Measurements from ENCODE around the gene OR2T35. TPM values are rescaled to one million over a fixed set of nuclear protein-coding genes. Genes with fewer than 3 reads are reported as not detected.

The OR2T35 gene
- total RNA-seq, 1 experiment from 2014 or later = not detected

DNA sequence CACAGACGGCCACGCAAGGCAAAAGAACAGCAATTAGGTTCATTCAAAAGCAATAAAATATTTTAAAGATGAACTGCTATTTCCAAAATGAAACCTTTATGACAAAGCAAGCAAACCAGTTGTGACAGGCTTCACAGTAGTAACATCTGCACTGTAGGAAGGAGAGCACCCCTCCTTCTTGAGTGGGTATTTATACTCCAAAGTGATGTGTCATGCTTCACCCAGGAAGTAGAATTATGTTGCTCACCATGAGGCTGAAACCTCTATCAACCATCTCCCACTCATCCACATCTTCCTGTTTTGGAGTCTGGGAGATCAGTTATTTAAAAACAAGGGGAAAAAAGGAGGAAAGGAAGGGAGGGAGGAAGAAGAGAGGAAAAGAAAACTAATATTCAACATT, 48.5 kb downstream of the OR2T35 start:
- H3K9me3 Mint-ChIP-seq (ENCODE audit: low read depth, unreplicated experiment) = peaks cover 19% of the 10 kb centered on the region
- TF ChIP-seq CTCF (IDR thresholded peaks at IDR 0.05; ENCODE audit: unreplicated experiment) = no peak
- CTCF ChIA-PET = no interaction called here
- no peaks in the 10 kb centered on the region for H3K4me1 Mint-ChIP-seq (ENCODE audit: low read depth, unreplicated experiment)
- H3K36me3 Mint-ChIP-seq (ENCODE audit: insufficient read depth, unreplicated experiment) = no peaks in the 10 kb centered on the region
- no peak for DNase-seq
- no peak overlapping the region for H3K27ac Mint-ChIP-seq (ENCODE audit: unreplicated experiment)
- no TSS peak for BruUV-seq (replicated peaks)
- H3K4me3 Mint-ChIP-seq (ENCODE audit: low read depth, unreplicated experiment) = no peak overlapping the region
- intact Hi-C loops (cut with micrococcal nuclease; ENCODE audit: unreplicated experiment) = no loop called here
- no peaks in the 10 kb centered on the region for H3K27me3 Mint-ChIP-seq (ENCODE audit: unreplicated experiment)

DNA sequence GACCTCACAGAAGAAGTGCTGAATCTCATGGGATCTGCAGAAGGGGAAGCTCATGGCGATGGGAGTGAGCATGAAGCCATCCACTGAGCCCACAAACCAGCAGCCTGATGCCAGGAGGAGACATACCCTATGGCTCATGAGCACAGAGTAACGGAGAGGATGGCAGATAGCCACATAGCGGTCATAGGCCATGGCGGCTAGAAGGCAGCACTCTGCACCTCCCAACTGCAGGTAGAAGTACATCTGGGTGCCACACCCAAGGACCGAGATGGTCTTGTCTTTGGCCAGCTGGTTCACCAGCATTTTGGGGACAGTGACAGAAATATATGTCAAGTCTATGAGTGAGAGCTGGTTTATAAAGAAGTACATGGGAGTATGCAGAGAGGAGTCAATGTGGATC, 51.9 kb downstream of the OR2T35 start:
- no peak overlapping the region for H3K27ac Mint-ChIP-seq (ENCODE audit: unreplicated experiment)
- intact Hi-C loops (cut with micrococcal nuclease; ENCODE audit: unreplicated experiment) = no loop called here
- no peak for DNase-seq
- CTCF ChIA-PET = no interaction called here
- H3K9me3 Mint-ChIP-seq (ENCODE audit: low read depth, unreplicated experiment) = peaks cover 19% of the 10 kb centered on the region
- BruUV-seq (replicated peaks) = no TSS peak
- no peak overlapping the region for H3K4me3 Mint-ChIP-seq (ENCODE audit: low read depth, unreplicated experiment)
- no peaks in the 10 kb centered on the region for H3K4me1 Mint-ChIP-seq (ENCODE audit: low read depth, unreplicated experiment)
- no peak for TF ChIP-seq CTCF (IDR thresholded peaks at IDR 0.05; ENCODE audit: unreplicated experiment)
- H3K36me3 Mint-ChIP-seq (ENCODE audit: insufficient read depth, unreplicated experiment) = no peaks in the 10 kb centered on the region
- no peaks in the 10 kb centered on the region for H3K27me3 Mint-ChIP-seq (ENCODE audit: unreplicated experiment)

- Mint-ChIP-seq H3K27me3 (ENCODE audit: unreplicated experiment) (no peaks in the 10 kb centered on the region), H3K4me3 (ENCODE audit: low read depth, unreplicated experiment) (no peak overlapping the region), H3K27ac (ENCODE audit: unreplicated experiment) (no peak overlapping the region), H3K9me3 (ENCODE audit: low read depth, unreplicated experiment) (peaks cover 21% of the 10 kb centered on the region), H3K36me3 (ENCODE audit: insufficient read depth, unreplicated experiment) (no peaks in the 10 kb centered on the region), H3K4me1 (ENCODE audit: low read depth, unreplicated experiment) (no peaks in the 10 kb centered on the region)
- DNase-seq = no peak
- TF ChIP-seq CTCF (IDR thresholded peaks at IDR 0.05; ENCODE audit: unreplicated experiment) = no peak
- intact Hi-C loops (cut with micrococcal nuclease; ENCODE audit: unreplicated experiment) = no loop called here
- CTCF ChIA-PET = no interaction called here
- no TSS peak for BruUV-seq (replicated peaks)
These were observed 52.4 kb downstream of the OR2T35 start for GRCh38 chr1:248592655-248593054.

DNA sequence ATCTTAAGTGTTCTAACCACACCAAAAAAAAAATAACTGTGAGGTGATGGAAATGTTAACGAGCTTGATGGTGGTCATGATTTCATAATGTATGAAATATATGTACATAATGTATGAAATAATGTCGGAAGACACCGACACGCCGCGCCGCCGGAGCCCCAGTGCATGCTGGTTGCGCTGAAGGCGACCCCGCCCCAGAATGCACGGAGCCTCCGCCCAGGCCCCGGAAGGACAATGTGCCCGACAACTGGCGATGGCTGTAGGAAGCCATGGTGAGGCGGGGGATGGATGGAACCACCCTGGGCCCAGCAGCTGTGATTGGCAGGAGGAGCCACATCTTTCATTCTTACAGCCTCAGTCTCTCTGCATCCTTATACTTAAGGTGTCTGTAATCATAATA, 55.0 kb downstream of the OR2T35 start:
- no peaks in the 10 kb centered on the region for H3K36me3 Mint-ChIP-seq (ENCODE audit: insufficient read depth, unreplicated experiment)
- TF ChIP-seq CTCF (IDR thresholded peaks at IDR 0.05; ENCODE audit: unreplicated experiment) = no peak
- H3K27me3 Mint-ChIP-seq (ENCODE audit: unreplicated experiment) = no peaks in the 10 kb centered on the region
- H3K27ac Mint-ChIP-seq (ENCODE audit: unreplicated experiment) = no peak overlapping the region
- BruUV-seq (replicated peaks) = no TSS peak
- H3K4me1 Mint-ChIP-seq (ENCODE audit: low read depth, unreplicated experiment) = no peaks in the 10 kb centered on the region
- DNase-seq = no peak
- no peak overlapping the region for H3K4me3 Mint-ChIP-seq (ENCODE audit: low read depth, unreplicated experiment)
- peaks cover 28% of the 10 kb centered on the region for H3K9me3 Mint-ChIP-seq (ENCODE audit: low read depth, unreplicated experiment)
- intact Hi-C loops (cut with micrococcal nuclease; ENCODE audit: unreplicated experiment) = no loop called here
- CTCF ChIA-PET = interaction anchor here (1.1 kb wide), 1 partner anchor 168 kb away, joined by 3 read pairs; no protein-coding TSS in a partner anchor
